LHCN-M2 (cell line): ENCODE results near the gene CMTR2. TPM values are rescaled to one million over a fixed set of nuclear protein-coding genes. Genes with fewer than 3 reads are reported as not detected.

ENCODE experiments used
- DNase-seq: peaks from one replicate; pipeline ENCODE4 v3.0.0-alpha.2; 2012; ENCODE audit warnings: low read depth
- total RNA-seq: library from RNA; depleted of rRNA; stranded (reverse); fragments of >200 nt; gene quantifications from 2 replicates; pipeline ENCODE4 v1.2.3, GENCODE V29; 2014

The CMTR2 gene
- total RNA-seq, 1 experiment from 2014 or later: 40.9 TPM

DNA sequence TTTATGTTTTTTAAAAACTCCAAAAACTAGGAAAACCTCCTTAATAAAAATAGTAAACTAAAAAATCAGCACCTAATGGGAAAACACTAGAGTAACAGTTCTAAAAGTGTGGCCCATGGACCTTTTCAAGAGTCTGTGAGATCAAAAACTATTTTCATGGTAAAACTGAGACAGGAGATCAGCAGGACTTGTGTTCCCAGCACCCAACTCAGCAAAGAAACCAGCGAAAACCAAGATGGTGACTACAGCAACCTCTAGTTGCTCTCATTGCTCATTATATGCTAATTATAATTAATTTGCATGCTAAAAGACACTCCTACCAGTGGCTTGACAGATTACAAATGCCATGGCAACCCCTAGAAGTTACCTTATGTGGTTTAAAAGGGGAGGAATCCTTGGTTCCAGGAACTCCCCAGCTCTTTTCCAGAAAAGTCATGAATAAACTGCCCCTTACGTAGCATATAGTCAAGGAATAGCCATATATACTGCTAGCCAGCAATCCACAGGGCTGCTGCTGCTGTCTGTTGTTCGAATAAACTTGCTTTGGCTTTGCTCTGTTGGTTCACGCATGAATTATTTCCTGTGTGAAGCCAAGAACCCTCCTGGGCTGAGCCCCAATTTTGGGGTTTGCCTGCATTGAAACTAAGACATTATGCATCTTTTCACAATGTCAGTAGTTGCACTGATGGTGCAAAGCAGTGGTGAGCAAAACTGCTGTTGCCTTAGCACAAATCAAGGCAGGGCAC lies 12.4 kb downstream of the CMTR2 start:
- DNase-seq: no peak

DNA sequence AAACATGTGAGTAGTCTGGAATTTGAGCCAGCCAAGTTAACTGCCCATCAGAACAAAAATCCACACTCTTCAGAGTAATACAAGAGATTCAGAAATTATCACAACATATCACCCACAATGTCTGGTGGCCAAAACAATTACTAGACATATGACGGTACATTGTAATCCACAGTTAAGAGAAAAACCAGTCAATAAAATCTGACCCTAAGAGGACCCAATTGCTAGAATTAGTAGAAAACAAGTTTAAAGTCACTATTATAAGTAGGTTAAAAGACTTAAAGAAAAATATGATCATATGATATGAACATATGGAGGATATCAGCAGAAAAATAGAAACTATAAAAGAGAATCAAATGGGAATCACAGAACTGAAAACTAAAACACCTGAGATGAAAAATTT lies 15.8 kb downstream of the CMTR2 start:
- no peak for DNase-seq

DNA sequence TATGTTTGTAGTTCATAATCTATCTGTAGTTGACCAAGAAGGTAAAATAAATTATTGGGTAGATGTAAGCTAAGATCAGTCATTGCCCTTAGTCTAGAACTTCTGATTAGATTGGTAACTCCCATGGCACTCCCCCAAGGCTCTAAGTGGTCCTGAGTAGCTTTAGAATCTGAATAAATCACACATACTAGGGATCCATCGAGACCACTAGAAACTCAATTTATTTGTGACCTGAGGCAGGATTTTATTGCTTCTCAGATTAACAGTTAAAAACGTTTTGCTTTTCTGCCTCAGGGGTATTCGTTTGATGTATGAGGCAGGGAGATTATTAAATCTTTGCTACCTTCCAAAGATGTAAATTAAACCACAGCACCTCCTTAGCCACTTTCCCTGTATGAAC lies 24.9 kb downstream of the CMTR2 start:
- no peak for DNase-seq

DNA sequence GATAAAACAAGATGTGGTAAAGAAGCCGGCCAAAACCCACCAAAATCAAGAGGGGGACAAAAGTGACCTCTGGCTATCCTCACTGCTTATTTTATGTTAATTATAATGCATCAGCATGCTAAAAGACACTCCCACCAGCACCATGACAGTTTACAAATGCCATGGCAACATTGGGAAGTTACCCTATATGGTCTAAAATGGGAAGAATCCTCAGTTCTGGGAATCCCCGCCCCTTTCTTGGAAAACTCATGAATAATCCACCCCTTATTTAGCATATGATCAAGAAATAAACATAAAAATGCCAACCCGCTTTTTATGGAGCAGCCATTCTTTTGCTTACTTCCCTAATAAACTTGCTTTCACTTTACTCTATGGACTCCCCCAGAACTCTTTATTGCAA lies 25.6 kb downstream of the CMTR2 start:
- no peak for DNase-seq

DNA sequence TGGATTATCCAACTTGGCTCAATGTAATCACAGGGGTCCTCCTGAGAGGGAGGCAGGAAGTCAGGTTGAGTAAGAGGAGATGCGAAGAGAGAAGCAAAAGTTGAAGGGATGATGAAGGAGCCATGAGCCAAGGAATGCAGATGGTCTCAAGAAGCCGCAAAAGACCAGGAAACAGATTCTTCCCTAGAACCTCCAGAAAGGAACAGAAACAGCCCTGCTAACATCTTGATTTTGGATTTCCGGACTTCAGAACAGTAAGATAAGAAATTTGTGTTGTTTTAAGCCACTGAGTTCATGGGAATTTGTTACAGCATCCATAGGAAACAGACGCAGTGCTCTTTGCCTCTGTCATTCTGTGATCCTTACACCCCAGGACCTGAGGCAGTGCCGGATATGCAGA lies 26.8 kb downstream of the CMTR2 start:
- DNase-seq: no peak

DNA sequence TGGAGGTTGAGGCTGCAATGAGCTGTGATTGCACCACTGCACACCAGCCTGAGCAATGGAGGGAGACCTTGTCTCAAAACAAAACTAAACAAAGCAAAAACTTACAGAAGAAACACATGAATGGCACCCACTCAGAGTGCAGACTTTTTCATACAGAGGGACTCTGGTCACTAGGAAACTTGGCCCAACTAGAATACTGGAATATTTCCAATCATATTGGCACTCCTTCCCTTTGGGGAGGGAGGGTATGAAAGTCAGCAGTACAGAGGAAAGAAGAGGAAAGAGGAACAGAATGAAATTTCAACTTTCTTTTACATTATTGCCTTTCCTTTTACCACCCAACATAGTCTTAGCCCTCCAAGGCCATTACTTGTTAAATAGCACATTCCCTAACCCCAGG lies 28.2 kb downstream of the CMTR2 start:
- DNase-seq: no peak

DNA sequence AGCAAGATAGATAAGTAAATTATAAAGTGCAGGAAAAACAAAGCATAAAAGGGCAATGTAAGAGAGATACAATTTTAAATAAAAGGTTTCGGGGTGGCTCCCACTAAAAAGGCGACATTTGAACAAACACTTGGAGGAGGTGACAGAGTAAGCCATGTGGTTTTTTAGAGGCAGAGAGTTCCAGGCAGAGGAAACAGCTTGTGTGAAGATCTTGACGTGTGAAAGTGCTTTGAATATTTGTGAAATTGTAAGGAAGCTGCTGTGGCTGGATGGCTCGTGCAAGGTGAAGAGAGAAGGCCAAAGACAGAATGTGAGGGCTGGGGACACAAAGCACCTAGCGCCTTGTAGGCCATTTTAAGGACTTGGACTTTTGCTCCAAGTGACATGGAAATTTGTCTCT lies 30.1 kb downstream of the CMTR2 start:
- no peak for DNase-seq

DNA sequence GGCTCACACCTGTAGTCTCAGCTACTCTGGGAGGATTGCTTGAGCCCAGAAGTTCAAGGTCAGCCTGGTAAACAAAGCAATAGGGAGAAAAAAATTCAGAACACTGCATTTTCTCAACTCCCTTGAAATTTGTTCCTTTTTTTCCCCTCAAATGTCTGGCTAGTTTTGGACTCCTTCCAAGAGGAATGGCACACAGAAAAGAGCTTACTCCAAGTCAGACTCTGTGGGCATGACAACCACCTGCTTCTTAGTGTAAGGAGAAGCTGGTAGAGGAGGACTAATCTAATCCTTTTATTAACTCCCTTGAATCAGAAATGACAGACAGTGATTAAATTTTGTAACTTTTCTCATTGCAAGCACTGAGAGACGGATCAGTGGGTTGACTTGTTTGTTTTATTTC lies 30.8 kb downstream of the CMTR2 start:
- peak; percentile 11 for DNase-seq

DNA sequence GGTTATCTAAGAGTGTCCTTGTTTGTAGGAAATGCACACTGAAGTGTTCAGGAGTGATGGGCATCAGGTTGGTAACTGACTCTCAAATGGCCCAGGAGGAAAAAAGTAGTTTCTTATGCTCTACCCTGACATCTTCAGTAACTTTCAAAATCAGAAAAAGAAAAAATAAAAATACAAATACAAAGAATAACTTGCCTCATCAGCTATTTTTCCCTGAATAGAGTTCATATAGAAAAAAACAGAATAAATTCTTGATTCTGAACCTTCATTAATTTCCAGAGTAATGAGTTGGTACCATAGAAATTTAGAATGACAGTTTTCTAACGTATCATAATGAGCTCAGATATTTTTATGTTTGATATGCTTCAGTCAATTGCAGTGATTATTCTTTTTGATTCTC lies 31.4 kb downstream of the CMTR2 start:
- no peak for DNase-seq

DNA sequence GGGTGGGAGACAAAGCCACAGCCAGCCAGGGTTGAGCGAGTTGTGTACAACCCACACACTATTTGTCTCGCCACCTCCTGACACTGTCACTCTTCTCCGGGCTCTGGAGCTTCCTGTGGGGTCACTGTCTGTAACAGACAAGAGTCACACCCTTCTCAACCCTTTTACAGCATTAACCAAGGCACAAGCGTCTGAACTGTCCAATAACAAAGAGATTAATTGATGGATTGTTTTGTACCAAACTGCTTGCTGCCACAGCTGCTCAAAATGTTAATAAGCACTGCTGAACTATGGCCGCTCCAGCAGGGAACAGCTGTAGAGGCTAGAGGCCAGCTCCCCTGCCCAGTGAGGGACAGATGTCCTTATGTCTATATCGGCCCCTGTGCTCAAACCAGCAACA lies 33.5 kb downstream of the CMTR2 start:
- peak; percentile 68 for DNase-seq

DNA sequence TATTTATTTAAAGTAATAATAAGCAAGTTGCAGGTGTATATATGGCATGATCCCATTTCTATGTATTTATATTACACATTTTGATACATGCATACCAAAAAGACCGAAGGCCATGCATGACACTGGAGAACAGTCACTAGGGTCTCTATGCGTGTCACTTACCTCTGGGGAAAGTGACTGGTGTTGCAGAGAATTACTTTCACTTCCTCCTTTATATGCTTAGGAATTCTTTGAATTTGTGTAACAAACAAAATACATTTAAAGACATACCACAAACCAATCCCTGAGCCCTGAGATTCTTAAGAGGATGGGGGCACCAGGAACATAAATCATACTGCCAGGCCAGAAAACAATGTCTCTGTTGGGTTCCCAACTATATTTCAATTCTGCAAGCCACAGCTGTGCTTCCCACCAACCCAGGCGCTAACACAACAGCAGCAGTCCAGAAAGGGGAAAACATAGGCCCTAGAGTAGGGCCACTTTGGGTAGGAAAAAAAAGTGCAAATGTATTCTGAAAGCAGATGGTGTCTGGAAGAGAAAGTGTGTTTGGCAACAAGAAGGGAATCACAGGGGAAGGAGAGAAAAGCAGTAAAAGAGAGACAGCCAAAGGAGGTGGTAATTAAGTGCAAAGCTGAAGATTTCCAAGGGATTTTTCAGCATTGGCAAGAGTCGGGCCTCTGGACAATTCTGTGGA lies 34.2 kb downstream of the CMTR2 start:
- no peak for DNase-seq

DNA sequence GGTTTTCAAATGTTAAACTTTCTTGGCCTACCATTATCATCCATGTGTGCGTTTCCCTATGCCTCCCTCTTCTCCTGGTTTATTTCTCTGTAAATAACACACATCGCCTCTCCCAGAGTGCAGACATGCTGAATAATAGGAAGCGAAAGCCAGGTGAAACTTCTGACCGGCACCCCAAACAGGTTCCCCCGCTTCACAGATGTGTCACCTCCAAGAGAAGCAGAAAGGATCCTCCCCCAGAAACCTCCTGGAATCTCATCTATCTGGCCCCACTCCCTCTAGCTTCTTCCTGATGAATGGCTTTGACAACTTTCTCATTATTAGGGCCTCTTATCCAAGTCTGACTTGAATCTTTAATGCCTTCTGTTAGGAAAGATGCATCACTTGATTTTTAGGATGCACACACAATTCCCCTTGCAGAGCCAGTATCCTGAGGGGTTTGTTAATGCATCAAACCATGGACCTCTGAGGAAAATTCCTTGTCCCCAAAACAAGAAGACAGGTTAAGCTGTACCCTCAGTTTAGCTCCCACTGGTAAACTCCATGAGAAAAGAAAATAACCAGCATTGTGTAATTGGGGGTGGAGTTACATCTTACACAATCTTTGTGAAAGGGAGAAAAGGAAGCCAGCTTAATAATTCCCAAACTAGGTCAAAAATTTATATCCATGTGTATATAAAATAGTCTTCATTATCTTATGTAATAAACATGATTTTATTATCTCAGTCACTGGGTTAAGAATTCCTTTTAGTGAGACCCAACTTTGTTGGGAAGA lies 38.6 kb downstream of the CMTR2 start:
- no peak for DNase-seq

DNA sequence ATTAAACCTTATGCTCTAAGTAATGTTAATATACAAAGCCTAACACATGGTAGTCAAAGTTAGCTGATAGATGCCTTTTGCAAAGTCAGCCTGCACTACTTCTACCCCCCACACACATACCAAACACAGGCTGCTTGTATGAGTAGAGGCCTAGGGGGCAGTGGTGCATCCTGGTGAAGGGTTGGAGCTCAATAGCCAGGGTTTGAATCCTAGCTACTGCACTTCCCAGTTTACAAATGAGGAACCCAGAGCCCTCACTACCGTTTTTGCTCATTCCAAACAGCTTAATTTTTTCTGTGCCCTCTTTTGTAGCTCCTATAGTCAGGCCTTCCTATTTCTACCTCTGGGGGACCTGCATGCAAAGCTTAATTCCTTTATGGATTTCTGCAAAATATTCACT lies 39.8 kb downstream of the CMTR2 start:
- no peak for DNase-seq

DNA sequence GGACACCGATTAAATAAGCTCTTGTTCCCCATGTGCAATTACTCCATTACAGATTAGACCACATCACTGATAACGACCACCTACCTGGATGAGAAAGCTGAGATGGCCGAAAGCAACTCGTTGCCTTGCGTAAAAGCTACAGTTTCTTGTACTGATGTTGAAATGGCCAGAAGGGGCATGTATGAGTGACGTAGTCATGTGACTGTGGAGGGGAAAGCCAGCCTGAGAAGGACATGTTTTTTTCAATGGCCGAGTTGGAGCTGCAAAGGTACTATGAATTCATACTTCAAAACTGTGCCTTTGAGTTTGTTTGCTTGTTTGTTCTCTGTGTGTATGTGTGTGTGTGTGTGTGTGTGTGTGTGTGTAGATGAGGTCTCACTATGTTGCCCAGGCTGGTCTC lies 41.7 kb downstream of the CMTR2 start:
- DNase-seq: no peak

DNA sequence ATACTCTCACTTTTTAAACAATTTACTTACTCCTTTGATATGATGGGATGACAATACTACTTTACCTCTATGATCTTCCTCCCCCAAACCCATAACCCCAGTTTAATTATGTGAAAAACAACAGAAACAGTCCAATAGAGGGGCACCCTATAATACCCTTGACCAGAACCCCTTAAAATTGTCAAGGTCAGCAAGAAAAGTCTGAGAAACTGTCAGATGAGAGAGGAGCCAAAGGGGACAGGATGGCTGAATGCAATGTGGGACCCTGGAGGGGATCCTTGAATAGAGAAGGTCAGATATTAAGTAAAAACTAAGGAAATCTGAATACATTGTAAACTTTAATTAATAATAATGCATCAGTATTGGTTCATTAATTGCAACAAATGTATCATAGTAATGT lies 42.9 kb downstream of the CMTR2 start:
- DNase-seq: no peak

DNA sequence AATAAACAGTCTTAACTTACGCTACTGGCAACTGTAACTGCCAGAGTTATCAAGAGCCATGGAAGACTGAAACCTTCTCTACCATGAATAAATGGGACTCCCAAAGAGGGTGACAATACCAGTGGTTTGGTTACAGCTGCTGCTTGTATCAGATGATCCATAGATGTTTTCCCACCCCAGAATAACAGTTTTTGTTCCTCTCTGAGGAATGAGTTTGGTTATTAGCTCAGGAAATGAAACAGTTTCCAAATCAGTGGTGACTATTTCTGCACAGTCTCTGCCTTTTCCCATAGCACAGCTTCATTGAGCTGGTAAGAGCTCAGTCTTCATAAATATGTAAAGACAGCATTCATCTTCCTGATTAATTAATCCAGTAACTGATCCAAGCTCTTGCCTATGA lies 44.7 kb downstream of the CMTR2 start:
- DNase-seq: no peak

DNA sequence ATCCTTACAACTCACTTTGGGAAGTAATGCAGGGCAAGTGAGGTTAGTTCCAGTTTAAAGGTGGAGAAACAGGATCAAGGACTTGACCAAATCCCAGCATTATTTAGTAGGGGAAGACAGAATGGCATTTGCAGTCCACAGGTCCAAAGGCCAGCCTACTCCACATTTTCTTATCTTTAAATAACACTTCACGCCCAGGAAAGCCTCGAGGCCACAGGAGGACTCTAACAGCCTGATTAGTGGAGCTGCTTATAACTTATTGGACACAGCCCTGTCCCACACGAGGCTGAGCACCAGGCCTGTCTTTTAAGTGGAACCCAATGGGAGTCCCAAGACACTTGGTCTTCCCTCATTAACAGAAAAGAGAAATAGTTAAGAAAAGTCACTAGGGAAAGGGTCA lies 46.6 kb downstream of the CMTR2 start:
- no peak for DNase-seq

DNA sequence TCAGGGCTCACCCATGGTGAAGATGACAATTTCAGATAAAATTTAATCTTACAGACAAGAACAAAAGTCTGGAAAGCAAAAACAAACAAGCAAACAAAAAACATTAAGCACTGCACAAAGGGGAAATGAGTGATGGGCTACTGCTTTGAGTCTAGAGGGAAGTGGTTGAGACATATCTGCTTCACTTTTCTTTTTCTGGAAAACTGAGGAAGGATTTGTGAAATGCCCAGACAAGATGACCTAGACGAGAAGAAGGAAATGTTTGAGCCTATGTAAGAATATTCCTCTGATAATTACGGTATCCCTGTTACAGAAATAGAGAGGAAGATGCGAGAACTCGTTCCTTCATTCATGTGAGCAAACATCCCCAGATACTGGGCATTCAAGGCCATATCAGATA lies 47.2 kb downstream of the CMTR2 start:
- DNase-seq: no peak
